GM12878 (cell line): Measurements from ENCODE around the gene CFHR5. TPM values are rescaled to one million over a fixed set of nuclear protein-coding genes. Genes with fewer than 3 reads are reported as not detected.

Experiments
- ATAC-seq: fragments of 200-7000 bp; cut with Tn5 transposase; 3 replicates; pipeline ENCODE4 v1.9.1; 2020; ENCODE audit warnings: mild to moderate bottlenecking, moderate library complexity
- BruUV-seq: library from RNA; stranded (reverse); fragments of 400-500 nt; replicated peaks from 2 replicates; lab custom pipeline; 2021; lab: Mats Ljungman, UMichigan
- CTCF ChIA-PET: fragments of 300-600 bp; sonication (Branson Sonifier 250); formaldehyde crosslinking; extraction: SDS; loops from one replicate; lab custom pipeline; 2021; ENCODE audit warnings: inconsistent platforms; lab: Yijun Ruan, JAX
- POLR2A ChIA-PET: fragments of 350-600 bp; formaldehyde crosslinking; extraction: SDS; loops from one replicate; lab custom pipeline; 2021; ENCODE audit warnings: inconsistent platforms; lab: Charles Lee
- RAD21 ChIA-PET: fragments of 300-600 bp; sonication (Branson Sonifier 250); formaldehyde crosslinking; loops from one replicate; lab custom pipeline; 2023; ENCODE audit warnings: antibody characterized with exemption; ENCODE audit not compliant: unreplicated experiment; lab: Charles Lee
- SMC1A ChIA-PET: fragments of 300-600 bp; sonication (Branson Sonifier 250); formaldehyde crosslinking; loops from one replicate; lab custom pipeline; 2023; ENCODE audit not compliant: unreplicated experiment, uncharacterized antibody; lab: Charles Lee
- DNase-seq: peaks from one replicate; pipeline ENCODE4 v3.0.0-alpha.2; 2011; ENCODE audit warnings: low read depth, low spot score
- FAIRE-seq: peaks from 3 replicates; lab custom pipeline; 2011; peaks lifted over from hg19 to GRCh38; lab: Jason Lieb, UNC
- H2AFZ ChIP-seq: 2 replicates; pipeline ENCODE4 v1.6.0; 2011; ENCODE audit warnings: low read depth, low read length, control low read depth; ENCODE audit not compliant: control insufficient read depth
- H3K27ac ChIP-seq: 2 replicates; pipeline ENCODE4 v1.5.1; 2011; ENCODE audit warnings: control low read depth; ENCODE audit not compliant: control insufficient read depth, insufficient read depth
- H3K27me3 ChIP-seq, 2 experiments: replicated peaks in 1 of 2; 2 replicates each; pipeline versions ENCODE4 v1.6.0 to v1.6.1; 2011; ENCODE audit warnings: low read length in 1 of 2; ENCODE audit not compliant: control insufficient read depth in 2 of 2, insufficient read depth in 2 of 2
- H3K36me3 ChIP-seq, 2 experiments: 2 replicates each; pipeline ENCODE4 v1.5.1; 2011; ENCODE audit warnings: low read length in 1 of 2; ENCODE audit not compliant: control insufficient read depth in 2 of 2, insufficient read depth in 2 of 2
- H3K4me1 ChIP-seq: 2 replicates; pipeline ENCODE4 v1.6.1; 2011; ENCODE audit warnings: mild to moderate bottlenecking, low read length, moderate library complexity, mixed read lengths; ENCODE audit not compliant: control insufficient read depth, insufficient read depth
- H3K4me2 ChIP-seq: 2 replicates; pipeline ENCODE4 v1.6.0; 2011; ENCODE audit warnings: control low read depth; ENCODE audit not compliant: control insufficient read depth, insufficient read depth
- H3K4me3 ChIP-seq: fragments of 200-600 bp; sonication (generic); 2 replicates; pipeline ENCODE4 v1.5.1; 2016
- H3K79me2 ChIP-seq: 2 replicates; pipeline ENCODE4 v1.6.0; 2011; ENCODE audit warnings: low read length; ENCODE audit not compliant: control insufficient read depth, insufficient read depth
- H3K9ac ChIP-seq: 2 replicates; pipeline ENCODE4 v1.8.0; 2011; ENCODE audit warnings: low read length, control low read depth, mixed read lengths; ENCODE audit not compliant: control insufficient read depth, insufficient read depth
- H3K9me3 ChIP-seq: replicated peaks from 3 replicates; pipeline ENCODE4 v1.5.1; 2011; ENCODE audit warnings: mild to moderate bottlenecking, low read length; ENCODE audit not compliant: control insufficient read depth, insufficient read depth
- H4K20me1 ChIP-seq: 2 replicates; pipeline ENCODE4 v1.6.0; 2011; ENCODE audit not compliant: control insufficient read depth, insufficient read depth
- ATF7 ChIP-seq: fragments of 450-650 bp; IDR thresholded peaks from 2 replicates; pipeline ENCODE4 v1.6.1; 2016; ENCODE audit warnings: low read depth, mild to moderate bottlenecking
- BRCA1 ChIP-seq: IDR thresholded peaks from 2 replicates; pipeline ENCODE4 v1.6.1; 2011; ENCODE audit warnings: low read depth, low read length, improper control_type of control experiment
- CHD4 ChIP-seq: fragments of 200-600 bp; sonication (generic); IDR thresholded peaks from 2 replicates; pipeline ENCODE4 v1.6.1; 2016; ENCODE audit warnings: mild to moderate bottlenecking
- DPF2 ChIP-seq: fragments of 450-650 bp; IDR thresholded peaks from 2 replicates; pipeline ENCODE4 v1.6.1; 2017; ENCODE audit warnings: mild to moderate bottlenecking
- ESRRA ChIP-seq: IDR thresholded peaks from 2 replicates; pipeline ENCODE4 v1.6.1; 2012; ENCODE audit warnings: mild to moderate bottlenecking, low read length, improper control_type of control experiment
- HCFC1 ChIP-seq: fragments of 150-350 bp; IDR thresholded peaks from 2 replicates; pipeline ENCODE4 v1.6.1; 2014; ENCODE audit warnings: low read length
- MYB ChIP-seq: fragments of 150-350 bp; IDR thresholded peaks from 2 replicates; pipeline ENCODE4 v1.6.1; 2014; ENCODE audit warnings: mild to moderate bottlenecking, low read depth, low read length, borderline replicate concordance
- NFIC ChIP-seq: IDR thresholded peaks from 2 replicates; pipeline ENCODE4 v1.6.1; 2012; ENCODE audit warnings: low read depth, mild to moderate bottlenecking, inconsistent platforms, low read length, moderate library complexity
- RBBP5 ChIP-seq: fragments of 200-600 bp; sonication (generic); conservative IDR thresholded peaks from 2 replicates; pipeline ENCODE4 v1.6.1; 2016
- RCOR1 ChIP-seq: conservative IDR thresholded peaks from 2 replicates; pipeline ENCODE4 v1.6.1; 2012; ENCODE audit warnings: low read depth, low read length, improper control_type of control experiment
- SPI1 ChIP-seq: IDR thresholded peaks from 2 replicates; pipeline ENCODE4 v1.6.1; 2011; ENCODE audit warnings: low read depth, mild to moderate bottlenecking, low read length, moderate library complexity, borderline replicate concordance; ENCODE audit not compliant: insufficient read depth
- TBL1XR1 ChIP-seq: IDR thresholded peaks from 2 replicates; pipeline ENCODE4 v1.6.1; 2012; ENCODE audit warnings: low read depth, low read length, improper control_type of control experiment
- TCF12 ChIP-seq: IDR thresholded peaks from 2 replicates; pipeline ENCODE4 v1.6.1; 2011; ENCODE audit warnings: low read depth, mild to moderate bottlenecking, low read length
- TCF7 ChIP-seq: IDR thresholded peaks from 2 replicates; pipeline ENCODE4 v1.6.1; 2014; ENCODE audit warnings: antibody characterized with exemption, borderline replicate concordance
- WGBS: methylation state at CpG from one replicate; pipeline ENCODE4 v1.1.6; 2016; ENCODE audit warnings: low lambda C conversion rate; ENCODE audit not compliant: insufficient replicate concordance, insufficient coverage; ENCODE audit errors: missing lambda C conversion rate; 5-methylcytosine and 5-hydroxymethylcytosine counted together
- in situ Hi-C: fragments of 300-500 bp; cut with MboI; formaldehyde crosslinking; loops from 9 replicates; pipeline ENCODE4 v1.14.3; 2018; ENCODE audit warnings: mixed read lengths
- intact Hi-C: fragments of 100-400 bp; cut with micrococcal nuclease; formaldehyde crosslinking; loops from one replicate; pipeline ENCODE4 v1.14.2; 2022; ENCODE audit not compliant: unreplicated experiment
- polyA plus RNA-seq, 11 experiments: library from polyadenylated mRNA; depleted of rRNA in 4 of 11; unstranded in 6 of 11; stranded (reverse) in 5 of 11; fragments of >200 nt; fragmentation: Nextera tagmentation in 4 of 11; fragmentation: Illumina TruSeq in 1 of 11; extraction: Ambion mirVana in 4 of 11; extraction: Trizol in 1 of 11; gene quantifications; 1 replicate in 1 of 11; 2 replicates in 10 of 11; pipeline versions ENCODE4 v1.2.1 to v1.2.3, GENCODE V29; 2011 to 2016; ENCODE audit warnings: inconsistent platforms in 2 of 11, missing spikeins in 2 of 11, low read depth in 1 of 11
- total RNA-seq, 4 experiments: library from RNA; depleted of rRNA in 3 of 4; stranded (reverse); fragments of >200 nt in 3 of 4; fragmentation: Illumina TruSeq in 1 of 4; extraction: Trizol in 1 of 4; gene quantifications; 2 replicates each; pipeline versions ENCODE4 v1.2.1 to v1.2.3, GENCODE V29; 2013 to 2021
- TF ChIP-seq, protein P1 (sequence below): fragments of 450-650 bp; formaldehyde crosslinking; IDR thresholded peaks from 2 replicates; pipeline ENCODE4 v1.4.0; 2022; ENCODE audit warnings: mild to moderate bottlenecking, moderate library complexity
- TF ChIP-seq, protein P2 (sequence below): IDR thresholded peaks from 2 replicates; pipeline ENCODE4 v1.6.1; 2012; ENCODE audit warnings: low read depth, low read length, improper control_type of control experiment

CFHR5 gene
- total and polyA plus RNA-seq, 10 of the 15 experiments (the other 5 are each of a cell fraction or from before 2014, with no cell fraction given): not detected

DNA sequence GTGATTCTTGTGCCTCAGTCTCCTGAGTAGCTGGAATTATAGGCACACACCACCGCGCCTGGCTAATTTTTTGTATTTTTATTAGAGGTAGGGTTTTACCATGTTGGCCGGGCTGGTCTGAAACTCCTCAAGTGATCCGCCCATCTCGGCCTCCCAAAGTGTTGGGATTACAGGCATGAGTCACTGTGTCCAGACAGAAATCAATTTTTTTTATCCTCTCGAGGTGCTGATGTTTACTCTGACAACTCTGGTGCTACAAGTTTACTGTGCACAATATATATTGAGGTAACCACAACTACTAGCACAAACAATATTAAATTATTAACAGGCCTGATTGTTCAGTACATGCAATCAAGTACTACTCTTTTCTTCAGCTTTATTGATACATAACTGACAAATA lies 50.0 kb downstream of the CFHR5 start:
- no peak for ATAC-seq
- BruUV-seq: no TSS peak
- Histone ChIP-seq H3K4me3 (no peak overlapping the region), H3K9me3 (no peaks in the 10 kb centered on the region), H3K9ac (no peak overlapping the region), H3K27ac (no peak overlapping the region), H3K4me2 (no peak overlapping the region), H3K36me3 (no peaks in the 10 kb centered on the region), H4K20me1 (no peaks in the 10 kb centered on the region), H2AFZ (no peak overlapping the region), H3K4me1 (no peaks in the 10 kb centered on the region), H3K27me3 (no peaks in the 10 kb centered on the region), H3K79me2 (no peaks in the 10 kb centered on the region)
- ChIA-PET SMC1A (no interaction called here), POLR2A (no interaction called here), CTCF (no interaction called here), RAD21 (no interaction called here)
- intact Hi-C loops (no loop called here), in situ Hi-C loops (no loop called here)
- DNase-seq: no peak
- WGBS: 53% methylated on average over 6 of the region's 6 CpGs
- no peak for TF ChIP-seq CHD4
- no peak for TF ChIP-seq DPF2
- no peak for FAIRE-seq

DNA sequence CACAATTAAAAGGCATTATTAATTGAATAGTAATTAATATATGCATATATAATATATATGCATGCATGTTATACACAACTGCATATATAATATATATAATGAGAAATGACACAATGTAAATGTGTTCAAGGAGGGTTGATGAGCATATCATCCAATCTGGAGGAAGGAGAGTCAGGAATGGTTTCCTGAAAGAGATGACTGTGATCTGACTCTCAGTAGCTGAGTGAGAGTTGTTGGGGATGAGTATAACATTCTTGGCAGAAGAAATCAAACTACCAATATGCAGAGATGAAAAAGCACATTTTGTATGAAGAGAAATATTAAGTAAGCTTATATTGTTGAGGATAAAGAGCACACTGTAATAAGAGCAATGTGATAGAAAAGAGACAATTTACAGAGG lies 52.4 kb downstream of the CFHR5 start:
- no TSS peak for BruUV-seq
- Histone ChIP-seq H3K27ac (no peak overlapping the region), H2AFZ (no peak overlapping the region), H3K27me3 (no peaks in the 10 kb centered on the region), H4K20me1 (no peaks in the 10 kb centered on the region), H3K36me3 (no peaks in the 10 kb centered on the region), H3K9me3 (no peaks in the 10 kb centered on the region), H3K4me2 (no peak overlapping the region), H3K4me1 (no peaks in the 10 kb centered on the region), H3K79me2 (no peaks in the 10 kb centered on the region), H3K9ac (no peak overlapping the region), H3K4me3 (no peak overlapping the region)
- intact Hi-C loops: no loop called here
- no peak for ATAC-seq
- ChIA-PET POLR2A (no interaction called here), RAD21 (no interaction called here), CTCF (no interaction called here), SMC1A (no interaction called here)
- no peak for DNase-seq
- no peak for FAIRE-seq
- in situ Hi-C loops: no loop called here
- TF ChIP-seq TCF12 (no peak), TBL1XR1 (no peak), SPI1 (no peak), NFIC (no peak), RBBP5 (no peak), HCFC1 (no peak), RCOR1 (no peak), ATF7 (no peak), TCF7 (no peak), BRCA1 (no peak), MYB (no peak), ESRRA (no peak)
- TF ChIP-seq, protein P1, sequence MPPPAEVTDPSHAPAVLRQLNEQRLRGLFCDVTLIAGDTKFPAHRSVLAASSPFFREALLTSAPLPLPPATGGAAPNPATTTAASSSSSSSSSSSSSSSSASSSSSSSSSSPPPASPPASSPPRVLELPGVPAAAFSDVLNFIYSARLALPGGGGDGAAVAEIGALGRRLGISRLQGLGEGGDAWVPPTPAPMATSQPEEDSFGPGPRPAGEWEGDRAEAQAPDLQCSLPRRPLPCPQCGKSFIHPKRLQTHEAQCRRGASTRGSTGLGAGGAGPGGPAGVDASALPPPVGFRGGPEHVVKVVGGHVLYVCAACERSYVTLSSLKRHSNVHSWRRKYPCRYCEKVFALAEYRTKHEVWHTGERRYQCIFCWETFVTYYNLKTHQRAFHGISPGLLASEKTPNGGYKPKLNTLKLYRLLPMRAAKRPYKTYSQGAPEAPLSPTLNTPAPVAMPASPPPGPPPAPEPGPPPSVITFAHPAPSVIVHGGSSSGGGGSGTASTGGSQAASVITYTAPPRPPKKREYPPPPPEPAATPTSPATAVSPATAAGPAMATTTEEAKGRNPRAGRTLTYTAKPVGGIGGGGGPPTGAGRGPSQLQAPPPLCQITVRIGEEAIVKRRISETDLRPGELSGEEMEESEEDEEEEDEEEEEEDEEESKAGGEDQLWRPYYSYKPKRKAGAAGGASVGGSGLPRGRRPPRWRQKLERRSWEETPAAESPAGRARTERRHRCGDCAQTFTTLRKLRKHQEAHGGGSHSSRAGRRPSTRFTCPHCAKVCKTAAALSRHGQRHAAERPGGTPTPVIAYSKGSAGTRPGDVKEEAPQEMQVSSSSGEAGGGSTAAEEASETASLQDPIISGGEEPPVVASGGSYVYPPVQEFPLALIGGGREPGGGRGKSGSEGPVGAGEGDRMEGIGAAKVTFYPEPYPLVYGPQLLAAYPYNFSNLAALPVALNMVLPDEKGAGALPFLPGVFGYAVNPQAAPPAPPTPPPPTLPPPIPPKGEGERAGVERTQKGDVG (CRISPR knock-in tag): no peak
- TF ChIP-seq, protein P2, sequence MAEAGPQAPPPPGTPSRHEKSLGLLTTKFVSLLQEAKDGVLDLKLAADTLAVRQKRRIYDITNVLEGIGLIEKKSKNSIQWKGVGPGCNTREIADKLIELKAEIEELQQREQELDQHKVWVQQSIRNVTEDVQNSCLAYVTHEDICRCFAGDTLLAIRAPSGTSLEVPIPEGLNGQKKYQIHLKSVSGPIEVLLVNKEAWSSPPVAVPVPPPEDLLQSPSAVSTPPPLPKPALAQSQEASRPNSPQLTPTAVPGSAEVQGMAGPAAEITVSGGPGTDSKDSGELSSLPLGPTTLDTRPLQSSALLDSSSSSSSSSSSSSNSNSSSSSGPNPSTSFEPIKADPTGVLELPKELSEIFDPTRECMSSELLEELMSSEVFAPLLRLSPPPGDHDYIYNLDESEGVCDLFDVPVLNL: no peak
